NCI-H2081 (cell line): ENCODE results near the gene OR51T1.
"Not testable (repeated sequence)": the region's sequence is repeated elsewhere in the genome, so short reads cannot be mapped to it uniquely, and the experiment has no call there.

Experiments
- DNase-seq, 2 experiments: peaks; one replicate each; lab custom pipeline; 2025; lab: John Stamatoyannopoulos, UW

OR51T1 gene, protein sequence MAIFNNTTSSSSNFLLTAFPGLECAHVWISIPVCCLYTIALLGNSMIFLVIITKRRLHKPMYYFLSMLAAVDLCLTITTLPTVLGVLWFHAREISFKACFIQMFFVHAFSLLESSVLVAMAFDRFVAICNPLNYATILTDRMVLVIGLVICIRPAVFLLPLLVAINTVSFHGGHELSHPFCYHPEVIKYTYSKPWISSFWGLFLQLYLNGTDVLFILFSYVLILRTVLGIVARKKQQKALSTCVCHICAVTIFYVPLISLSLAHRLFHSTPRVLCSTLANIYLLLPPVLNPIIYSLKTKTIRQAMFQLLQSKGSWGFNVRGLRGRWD

DNA sequence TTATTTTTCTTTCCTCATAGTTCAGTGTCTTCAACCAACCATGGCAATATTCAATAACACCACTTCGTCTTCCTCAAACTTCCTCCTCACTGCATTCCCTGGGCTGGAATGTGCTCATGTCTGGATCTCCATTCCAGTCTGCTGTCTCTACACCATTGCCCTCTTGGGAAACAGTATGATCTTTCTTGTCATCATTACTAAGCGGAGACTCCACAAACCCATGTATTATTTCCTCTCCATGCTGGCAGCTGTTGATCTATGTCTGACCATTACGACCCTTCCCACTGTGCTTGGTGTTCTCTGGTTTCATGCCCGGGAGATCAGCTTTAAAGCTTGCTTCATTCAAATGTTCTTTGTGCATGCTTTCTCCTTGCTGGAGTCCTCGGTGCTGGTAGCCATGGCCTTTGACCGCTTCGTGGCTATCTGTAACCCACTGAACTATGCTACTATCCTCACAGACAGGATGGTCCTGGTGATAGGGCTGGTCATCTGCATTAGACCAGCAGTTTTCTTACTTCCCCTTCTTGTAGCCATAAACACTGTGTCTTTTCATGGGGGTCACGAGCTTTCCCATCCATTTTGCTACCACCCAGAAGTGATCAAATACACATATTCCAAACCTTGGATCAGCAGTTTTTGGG is at the start of gene OR51T1:
OR51T1 (plus strand) TSS at position 41 of the 641 bp plus-strand sequence; CDS start at position 41, 0 bp downstream.
- DNase-seq = peak; percentile 30 to 70

DNA sequence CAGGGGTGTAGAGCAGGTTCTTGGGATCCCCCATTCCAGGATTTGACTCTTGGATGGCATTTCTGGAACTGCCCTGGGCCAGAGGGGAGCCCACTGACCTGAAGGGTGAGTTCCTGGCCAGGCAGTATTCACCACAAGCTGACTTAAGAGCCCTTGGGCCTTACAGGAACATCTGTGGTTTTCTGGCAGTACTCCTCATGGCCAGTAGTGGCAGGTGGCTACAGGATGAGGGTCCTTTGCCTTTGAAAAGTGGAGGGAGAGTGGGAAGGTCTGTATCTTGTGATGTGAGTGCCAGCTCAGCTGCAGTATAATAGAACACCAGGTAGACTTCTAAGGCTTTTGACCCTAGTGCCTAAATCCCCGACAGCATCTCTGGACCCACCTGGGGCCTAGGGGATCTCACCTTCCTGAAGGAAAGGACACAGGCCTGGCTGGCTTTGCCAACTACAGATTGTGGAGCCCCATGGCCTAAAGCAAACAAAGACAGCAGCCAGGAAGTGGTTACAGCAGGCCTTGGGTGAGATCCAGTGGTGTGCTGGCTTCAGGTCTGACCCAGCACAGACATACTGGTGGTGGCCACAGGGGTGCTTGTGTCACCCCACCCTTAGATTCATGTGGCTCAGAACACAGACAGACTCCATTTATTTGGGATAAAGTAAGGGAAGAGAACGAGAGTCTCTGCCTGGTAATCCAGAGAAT is 41.7 kb upstream of the OR51T1 start:
- DNase-seq = peak in 1 of 2 experiments; percentile 18

DNA sequence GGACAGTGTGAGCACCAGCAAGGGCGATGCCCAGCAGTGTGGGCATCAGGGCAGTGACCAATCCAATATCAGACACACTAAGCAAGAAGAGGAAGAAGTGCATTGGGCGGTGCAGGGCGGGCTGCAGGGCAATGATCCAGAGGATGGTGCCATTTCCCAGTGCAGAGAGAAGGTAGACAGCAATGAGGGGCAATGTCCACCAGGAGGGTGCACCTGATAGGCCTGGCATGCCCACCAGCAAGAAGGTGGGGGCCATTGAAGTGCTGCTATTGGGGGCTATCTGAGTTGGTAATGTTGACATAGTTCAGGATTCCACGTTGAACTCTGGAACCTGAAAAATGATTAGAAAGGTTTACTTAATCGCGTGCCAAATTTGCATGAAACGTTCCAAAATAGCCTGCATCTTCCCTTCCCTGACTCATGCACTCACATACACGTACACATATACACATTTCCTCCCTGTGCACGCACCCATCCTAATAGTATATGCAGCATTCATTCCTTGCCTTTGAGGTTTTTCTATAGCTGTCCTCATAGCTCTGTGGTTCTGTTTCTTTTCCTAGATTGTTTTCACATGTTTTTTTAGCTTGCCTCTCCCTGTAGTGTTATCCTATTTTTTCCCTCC is 32.7 kb upstream of the OR51T1 start, which contains the start of gene OR51S1:
OR51S1 (minus strand) TSS at position 301 of the 625 bp plus-strand sequence; CDS start at position 301, 0 bp downstream.
- no peak for DNase-seq

DNA sequence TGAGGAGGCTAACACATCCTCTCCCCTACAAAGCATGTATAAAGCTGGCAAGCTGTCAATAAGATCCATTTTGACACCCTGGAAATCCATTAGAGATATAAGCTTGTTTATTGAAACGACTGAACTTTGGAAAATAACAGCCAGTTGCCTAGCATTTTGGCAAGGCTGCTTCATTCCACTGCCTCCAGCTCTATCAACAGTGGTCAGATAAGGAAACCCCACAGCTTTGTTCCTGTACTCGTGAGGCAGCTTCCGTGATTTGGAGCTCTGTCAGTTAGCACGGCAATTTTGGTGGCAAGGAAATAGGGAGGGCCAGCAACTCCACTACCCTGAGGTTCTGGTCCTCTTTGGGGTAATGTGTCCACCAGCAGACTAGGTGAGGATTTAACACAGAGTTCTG is 30.7 kb upstream of the OR51T1 start:
- peak in 1 of 2 experiments; percentile 63 for DNase-seq

DNA sequence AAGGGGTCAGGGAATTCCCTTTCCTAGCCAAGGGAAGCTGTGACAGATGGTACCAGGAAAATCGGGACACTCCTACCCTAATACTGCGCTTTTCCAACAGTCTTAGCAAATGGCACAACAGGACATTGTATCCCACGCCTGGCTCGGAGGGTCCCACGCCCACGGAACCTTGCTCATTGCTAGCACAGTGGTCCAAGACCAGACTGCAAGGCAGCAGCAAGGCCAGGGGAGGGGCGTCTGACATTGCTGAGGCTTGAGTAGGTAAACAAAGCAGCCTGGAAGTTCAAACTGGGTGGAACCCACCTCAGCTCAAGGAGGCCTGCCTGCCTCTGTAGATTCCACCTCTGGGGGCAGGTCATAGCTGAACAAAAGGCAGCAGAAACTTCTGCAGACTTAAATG is 27.4 kb upstream of the OR51T1 start:
- DNase-seq = not testable (repeated sequence)

DNA sequence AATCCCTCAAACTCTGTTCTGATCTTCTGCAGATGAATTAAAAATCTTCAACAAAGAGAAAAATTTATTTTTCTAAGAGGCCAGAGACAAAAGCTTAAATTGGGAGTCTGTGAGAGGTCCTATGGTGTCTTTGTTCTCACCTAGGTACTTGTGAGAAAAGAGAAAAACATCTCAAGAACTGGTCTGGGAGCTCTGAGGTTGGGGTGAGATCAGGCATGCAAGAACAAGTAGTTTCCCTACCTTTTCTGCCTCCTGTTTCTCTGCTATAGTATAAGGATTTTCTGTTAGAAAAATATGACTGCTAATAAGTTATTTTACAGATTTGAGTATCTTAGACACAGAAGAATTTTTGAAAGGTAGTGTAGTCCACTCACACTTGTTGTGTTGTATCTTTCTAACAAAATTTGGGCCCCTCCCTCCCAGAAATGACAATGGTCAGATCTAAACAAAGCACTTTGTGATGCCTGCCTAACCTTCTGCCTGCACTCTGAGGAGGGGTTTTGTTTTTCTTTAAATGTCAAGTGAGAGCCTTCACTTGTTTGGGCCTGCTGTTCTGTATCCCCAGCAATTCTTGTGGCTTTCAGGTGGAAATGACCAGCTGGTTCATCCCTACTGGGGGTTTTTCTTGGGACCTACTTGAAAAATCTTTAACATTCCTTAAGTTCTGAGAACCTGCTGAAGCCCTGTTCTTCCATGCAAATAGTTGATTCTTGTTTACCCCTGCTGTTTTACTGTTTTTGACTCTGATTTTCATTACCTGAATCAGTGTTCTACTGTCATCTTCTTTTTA is 19.1 kb upstream of the OR51T1 start:
- DNase-seq = no peak

DNA sequence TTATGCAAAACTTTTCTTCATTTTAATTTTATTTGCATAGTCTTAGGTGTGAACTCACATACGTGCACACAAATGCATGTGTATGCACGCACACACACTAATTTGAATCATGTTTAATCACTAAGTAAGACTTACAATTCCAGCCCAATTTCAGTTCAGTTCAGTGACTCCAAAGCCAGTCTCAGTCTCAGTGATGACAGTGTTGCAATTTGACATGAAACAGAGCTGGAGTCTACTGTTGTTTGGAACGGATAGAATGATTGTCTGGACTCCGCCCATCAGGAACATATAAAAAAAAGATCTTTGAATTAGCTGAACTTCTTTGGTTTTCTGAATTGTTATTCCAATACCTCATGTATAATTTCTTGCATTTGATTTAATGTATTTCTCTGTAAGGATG is 17.8 kb upstream of the OR51T1 start:
- DNase-seq = no peak

DNA sequence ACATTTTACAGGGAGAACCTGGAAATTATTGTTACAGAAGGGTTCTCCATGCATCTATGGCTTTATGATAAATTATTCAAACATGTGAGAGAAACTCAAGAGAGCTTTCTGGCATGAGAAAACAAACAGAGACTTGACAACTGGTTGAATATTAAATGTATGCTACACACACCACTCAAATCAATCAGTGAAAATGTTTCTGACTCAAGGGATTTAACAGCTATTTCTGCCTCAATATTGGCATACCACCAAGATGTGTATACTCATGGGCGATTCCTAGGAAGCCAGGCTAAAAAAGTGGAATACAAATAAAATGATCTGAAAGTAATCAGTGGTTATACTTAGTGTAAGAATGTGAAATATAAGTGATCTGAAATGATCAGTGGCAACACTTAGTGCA is 15.8 kb upstream of the OR51T1 start:
- DNase-seq = no peak

DNA sequence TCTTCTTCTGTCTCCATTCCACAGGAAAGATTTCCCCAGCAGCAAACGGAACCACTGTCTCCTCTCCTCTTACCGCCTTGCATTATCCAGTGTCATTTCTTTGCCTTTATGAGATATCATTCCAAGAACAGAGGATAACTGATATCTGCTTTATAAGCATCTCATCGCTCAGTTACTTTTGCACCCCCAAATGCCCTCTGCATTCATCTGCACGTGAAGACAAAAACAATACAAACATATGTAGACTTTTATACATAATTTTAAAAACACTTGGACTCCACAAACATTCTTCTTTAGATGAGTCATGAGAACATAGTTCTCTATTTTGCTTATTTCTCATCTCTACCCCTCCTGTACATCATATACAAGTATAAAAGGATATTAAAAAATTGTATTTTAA is 512 bp upstream of the OR51T1 start:
- no peak for DNase-seq

DNA sequence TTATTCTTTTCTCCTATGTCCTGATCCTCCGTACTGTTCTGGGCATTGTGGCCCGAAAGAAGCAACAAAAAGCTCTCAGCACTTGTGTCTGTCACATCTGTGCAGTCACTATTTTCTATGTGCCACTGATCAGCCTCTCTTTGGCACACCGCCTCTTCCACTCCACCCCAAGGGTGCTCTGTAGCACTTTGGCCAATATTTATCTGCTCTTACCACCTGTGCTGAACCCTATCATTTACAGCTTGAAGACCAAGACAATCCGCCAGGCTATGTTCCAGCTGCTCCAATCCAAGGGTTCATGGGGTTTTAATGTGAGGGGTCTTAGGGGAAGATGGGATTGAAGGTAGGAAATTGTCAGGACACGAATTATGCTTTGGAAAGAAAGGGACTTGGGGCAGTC is 843 bp downstream of the OR51T1 start:
- DNase-seq = peak in 1 of 2 experiments; percentile 72

DNA sequence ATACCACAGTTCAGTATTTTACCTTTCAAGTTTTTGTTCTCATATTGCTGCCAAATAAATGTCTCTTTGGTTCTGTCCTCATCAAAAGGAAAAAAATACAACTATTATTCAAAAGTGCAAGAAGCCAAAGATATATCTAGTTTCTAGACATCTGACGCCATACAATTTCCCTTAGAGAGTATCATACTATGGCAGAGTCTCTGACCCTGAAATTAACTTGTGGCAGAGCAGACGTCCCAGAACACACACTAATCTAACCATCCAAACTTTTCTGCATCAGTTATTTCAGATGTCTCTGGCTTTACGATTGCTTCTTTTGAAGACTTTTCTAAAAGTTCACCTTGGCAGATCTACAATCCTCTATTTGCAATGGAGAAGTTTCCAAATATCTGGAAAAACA is 2.7 kb downstream of the OR51T1 start:
- no peak for DNase-seq

DNA sequence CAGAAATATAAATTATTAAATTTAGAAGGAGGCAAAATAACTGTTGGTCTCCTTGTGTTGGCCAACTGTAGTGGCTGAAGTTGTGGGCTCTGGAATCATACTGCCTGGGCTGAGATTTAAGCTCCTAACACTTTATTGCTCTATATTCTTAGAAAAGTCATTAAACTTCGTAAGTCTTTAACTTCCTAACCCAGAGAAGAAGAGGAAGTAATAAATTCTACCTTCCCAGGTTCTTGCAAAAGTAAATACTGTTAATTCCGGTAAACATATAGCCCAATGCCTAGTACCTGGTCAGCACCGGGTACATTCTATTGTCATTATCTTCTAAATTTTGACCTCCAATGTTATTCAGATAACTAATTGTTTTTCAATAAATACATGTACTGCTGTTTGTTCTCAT is 4.5 kb downstream of the OR51T1 start:
- DNase-seq = no peak

DNA sequence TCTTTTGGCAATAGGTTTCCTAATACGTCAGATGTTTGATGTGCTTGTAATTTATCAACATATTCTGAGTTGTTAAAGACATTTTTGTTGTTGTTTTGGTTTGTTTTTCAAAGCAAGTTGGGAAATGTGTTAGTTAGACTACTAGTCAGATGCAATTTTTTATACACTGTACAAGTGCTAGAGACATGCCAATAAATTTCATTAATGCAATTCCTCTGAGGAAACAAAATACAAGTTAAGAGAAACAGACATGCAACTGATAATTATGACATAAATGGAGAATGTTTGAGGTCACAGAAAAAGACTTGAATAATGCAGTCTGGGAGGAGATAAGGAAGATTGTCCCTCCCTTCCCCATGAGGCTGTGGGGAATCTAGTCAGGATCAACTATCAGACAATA is 5.9 kb downstream of the OR51T1 start:
- no peak for DNase-seq

DNA sequence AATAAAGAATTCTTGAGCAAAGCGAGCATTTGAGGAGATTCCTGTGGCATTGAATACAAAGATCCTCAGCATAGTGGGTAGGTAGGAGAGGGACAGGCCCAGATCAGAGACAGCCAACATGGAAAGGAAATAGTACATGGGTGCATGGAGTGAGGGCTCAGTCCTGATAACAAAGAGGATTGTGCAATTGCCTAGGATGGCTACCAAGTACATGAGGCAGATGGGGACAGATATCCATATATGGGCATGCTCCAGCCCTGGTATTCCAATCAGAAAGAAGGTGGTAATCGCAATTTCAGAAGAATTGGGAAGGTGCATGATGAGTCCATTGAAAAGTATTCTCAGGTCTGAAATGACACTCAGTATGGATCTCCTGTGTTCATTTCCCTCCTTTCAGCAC is 8.6 kb downstream of the OR51T1 start:
- DNase-seq = no peak

DNA sequence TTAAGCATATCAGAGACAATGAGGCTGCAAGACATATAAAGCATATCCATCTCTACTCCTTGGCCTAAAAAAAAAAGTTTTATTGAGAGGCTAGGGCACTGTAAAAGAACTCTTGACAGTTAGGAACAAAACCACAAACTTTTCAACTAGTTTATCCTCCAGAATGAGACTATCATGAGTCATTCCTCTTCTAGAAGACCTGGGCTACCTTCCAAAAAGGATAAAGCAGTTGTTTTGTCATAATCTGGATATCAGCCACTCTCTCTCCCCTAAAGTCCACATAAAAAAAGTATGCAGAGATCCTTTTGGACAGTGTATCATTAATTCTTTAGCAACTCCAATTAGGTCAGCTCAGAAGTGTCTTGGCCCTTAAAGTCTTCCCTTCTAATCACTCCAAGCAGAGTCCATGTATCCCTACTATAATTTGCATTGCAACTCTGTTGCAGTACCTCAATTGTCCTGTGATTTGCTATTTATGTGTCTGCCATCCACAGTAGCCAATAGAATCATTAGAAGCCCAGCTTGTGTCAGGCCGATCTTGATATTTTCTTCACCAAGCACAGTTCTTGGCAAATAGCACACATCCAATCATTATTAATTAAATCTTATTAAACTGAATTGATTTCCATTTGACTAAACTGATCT is 10.4 kb downstream of the OR51T1 start:
- no peak for DNase-seq

DNA sequence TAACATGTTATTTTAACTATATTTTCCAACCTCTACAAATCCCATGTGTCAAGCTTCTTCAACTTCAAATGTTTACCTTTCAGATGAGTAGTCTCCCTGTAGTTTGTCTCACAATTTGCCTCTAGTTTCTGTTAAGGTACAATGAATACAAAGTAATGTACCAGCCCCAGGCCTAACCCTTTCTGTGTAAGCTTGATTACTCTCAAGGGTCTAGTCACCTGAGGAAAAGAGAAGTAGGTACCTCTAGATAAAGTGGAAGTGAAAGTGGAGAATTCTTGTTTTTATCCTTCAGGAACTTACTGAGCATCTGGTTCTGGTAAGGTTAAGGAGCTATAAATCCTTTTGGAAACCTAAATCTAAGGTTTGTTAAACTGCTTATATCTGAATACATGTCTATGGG is 21.8 kb downstream of the OR51T1 start, which contains the start of gene OR51A7:
OR51A7 (plus strand) TSS at position 300 of the 400 bp plus-strand sequence. CDS start 3,587 bp downstream, outside the sequence.
- no peak for DNase-seq

DNA sequence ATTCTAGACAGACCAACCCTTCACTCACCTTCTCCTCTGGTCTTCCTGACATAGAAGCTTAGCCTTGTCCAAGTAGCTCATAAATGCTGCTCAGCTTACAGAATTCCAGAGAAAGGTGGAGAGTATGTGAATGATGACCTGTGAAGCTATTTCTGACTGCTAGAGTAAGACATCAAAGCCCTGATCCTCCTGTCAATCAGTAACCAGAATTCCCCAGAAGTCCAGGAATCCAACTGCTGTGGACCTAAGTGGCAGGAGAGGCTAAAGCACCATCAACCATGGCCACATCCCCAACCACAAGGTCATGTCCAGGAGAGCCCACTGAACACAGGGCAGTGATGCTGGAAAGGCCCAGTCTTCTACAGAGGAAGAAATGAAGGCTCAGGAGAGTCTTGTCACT is 34.9 kb downstream of the OR51T1 start:
- no peak for DNase-seq

DNA sequence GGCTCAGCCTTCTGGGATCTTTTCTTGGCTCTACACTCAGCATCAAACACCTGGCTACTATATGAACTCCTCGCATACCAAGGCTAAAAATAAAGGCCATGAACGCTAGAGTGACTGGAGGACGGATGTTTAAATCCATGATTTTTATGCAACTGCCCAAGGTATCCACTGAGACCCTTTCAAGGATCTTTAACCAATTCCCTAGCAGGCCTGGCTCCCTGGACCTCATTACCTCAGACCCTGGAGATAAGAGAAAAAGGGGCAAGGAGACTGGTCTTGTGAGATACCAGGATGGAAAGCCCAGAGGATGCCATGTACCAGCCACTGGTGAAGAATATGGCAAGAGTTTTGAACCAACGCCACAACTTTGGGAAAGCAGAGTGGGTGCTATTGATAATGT is 37.5 kb downstream of the OR51T1 start, which contains the start of gene OR51G2:
OR51G2 (minus strand) TSS at position 101 of the 400 bp plus-strand sequence. CDS start 3,687 bp downstream, outside the sequence.
- DNase-seq = no peak

DNA sequence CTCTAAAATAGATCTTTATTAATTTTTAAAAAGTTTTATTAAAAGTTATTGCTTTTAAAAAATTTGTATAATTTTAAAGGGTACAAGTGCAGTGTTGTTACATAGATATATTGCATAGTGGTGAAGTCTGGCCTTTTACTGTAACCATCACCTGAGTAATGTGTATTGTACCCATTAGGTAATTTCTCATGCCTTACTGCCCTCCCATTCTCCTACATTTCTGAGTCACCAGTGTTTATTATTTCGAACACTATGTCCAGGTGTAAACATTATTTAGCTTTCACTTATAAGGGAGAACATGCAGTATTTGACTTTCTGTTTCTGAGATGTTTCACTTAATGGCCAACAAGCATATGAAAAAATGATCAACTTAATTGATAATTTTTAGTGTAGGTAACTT is 40.1 kb downstream of the OR51T1 start:
- no peak for DNase-seq

DNA sequence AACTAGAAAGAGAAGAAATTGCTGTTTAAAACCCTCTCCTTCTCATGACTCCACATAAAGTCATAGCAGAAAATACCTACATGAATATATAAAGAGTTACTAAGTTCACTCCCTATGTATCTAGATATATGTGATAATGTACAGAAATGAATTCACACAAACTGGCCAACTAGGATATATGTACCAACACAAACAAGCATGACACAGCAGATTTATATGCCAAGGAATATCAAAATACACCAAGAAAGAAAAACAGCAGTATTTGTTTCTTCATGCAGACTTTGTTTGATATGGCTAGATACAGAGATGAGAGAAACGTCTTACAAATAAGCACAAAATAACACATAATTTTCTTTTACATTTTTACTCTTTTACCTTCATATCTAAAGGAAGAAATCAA is 40.6 kb downstream of the OR51T1 start:
- DNase-seq = no peak

DNA sequence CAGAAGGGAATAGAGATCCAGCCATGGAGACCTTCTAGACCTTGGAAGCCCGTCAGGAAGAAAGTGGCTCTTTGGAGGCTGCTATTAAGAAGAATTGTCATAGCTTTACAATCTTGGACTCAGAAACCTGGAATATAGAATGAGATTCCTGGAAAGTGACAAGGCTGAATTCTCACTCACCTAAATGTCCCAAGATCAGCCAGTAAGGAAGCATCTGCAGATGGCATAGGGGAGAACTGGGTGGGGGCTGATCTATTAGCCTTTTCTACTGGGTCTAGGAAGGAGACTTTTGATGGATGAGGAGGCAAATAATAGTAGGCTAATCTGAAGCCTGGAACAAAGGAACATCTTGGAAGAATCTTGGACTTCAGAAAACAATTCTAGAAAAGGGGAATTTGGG is 42.5 kb downstream of the OR51T1 start, which contains the start of gene OR51G1:
OR51G1 (minus strand) TSS at position 101 of the 400 bp plus-strand sequence; CDS start at position 101, 0 bp downstream.
- DNase-seq = no peak
